ENCODE measurements around the gene CAMK2D. TPM values are rescaled to one million over a fixed set of nuclear protein-coding genes. Genes with fewer than 3 reads are reported as not detected.

The CAMK2D gene
- total and polyA plus RNA-seq, 2 donors from 2014 or later: 9.1 to 34.7 TPM

DNA sequence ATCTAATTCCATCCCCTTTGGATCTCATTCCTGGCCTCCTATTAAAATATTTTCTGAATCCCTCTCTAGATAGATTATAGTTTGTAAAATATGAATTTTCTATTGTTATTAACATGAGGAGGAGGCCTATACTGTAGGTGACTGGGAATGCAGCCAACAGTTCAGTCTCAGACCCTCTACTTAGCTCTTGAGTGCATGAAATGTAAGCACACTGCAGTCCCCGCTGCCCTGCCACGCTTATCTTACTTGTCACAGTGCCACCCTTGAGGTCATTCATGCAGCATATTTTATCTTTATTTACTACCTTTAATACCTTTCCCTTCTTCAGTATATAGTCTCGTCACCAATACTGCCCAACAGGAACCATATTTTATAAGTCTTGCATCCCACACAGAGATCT is 151.0 kb downstream of the CAMK2D start:
- intact Hi-C loops (cut with DNase I): no loop called here
- Histone ChIP-seq H3K27ac (ENCODE audit: low read depth in 2 of 2, low read length in 2 of 2) (no peak overlapping the region), H3K4me3 (ENCODE audit: low read length in 3 of 3) (no peak overlapping the region), H3K27me3 (ENCODE audit: control insufficient read depth, insufficient read depth, low read length) (no peaks in the 10 kb centered on the region), H3K4me1 (ENCODE audit: control insufficient read depth in 2 of 3, insufficient read depth in 2 of 3, low read depth in 1 of 3, low read length in 3 of 3) (no peaks in the 10 kb centered on the region), H3K36me3 (ENCODE audit: control insufficient read depth in 2 of 3, insufficient read depth in 3 of 3, low read length in 3 of 3) (no peaks in the 10 kb centered on the region), H3K9ac (ENCODE audit: low read length in 3 of 3) (no peak overlapping the region), H3K9me3 (ENCODE audit: control insufficient read depth in 2 of 3, insufficient read depth in 1 of 3, low read length in 3 of 3) (no peaks in the 10 kb centered on the region)
- DNase-seq: no peak
- no peak for FAIRE-seq
- TF ChIP-seq, protein P1, sequence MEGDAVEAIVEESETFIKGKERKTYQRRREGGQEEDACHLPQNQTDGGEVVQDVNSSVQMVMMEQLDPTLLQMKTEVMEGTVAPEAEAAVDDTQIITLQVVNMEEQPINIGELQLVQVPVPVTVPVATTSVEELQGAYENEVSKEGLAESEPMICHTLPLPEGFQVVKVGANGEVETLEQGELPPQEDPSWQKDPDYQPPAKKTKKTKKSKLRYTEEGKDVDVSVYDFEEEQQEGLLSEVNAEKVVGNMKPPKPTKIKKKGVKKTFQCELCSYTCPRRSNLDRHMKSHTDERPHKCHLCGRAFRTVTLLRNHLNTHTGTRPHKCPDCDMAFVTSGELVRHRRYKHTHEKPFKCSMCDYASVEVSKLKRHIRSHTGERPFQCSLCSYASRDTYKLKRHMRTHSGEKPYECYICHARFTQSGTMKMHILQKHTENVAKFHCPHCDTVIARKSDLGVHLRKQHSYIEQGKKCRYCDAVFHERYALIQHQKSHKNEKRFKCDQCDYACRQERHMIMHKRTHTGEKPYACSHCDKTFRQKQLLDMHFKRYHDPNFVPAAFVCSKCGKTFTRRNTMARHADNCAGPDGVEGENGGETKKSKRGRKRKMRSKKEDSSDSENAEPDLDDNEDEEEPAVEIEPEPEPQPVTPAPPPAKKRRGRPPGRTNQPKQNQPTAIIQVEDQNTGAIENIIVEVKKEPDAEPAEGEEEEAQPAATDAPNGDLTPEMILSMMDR (IDR thresholded peaks at IDR 0.05; ENCODE audit: borderline replicate concordance, extremely low read depth, insufficient read depth): no peak

GRCh38 chr4:113607998-113608397 is 153.5 kb downstream of the CAMK2D start:
- no peak overlapping the region for H3K27ac ChIP-seq (ENCODE audit: low read depth in 2 of 2, low read length in 2 of 2)
- intact Hi-C loops (cut with DNase I): no loop called here
- TF ChIP-seq, protein P1 (IDR thresholded peaks at IDR 0.05; ENCODE audit: borderline replicate concordance, extremely low read depth, insufficient read depth): no peak
- DNase-seq (no peak), FAIRE-seq (no peak)
- H3K4me1 ChIP-seq (ENCODE audit: control insufficient read depth in 2 of 3, insufficient read depth in 2 of 3, low read depth in 1 of 3, low read length in 3 of 3): no peaks in the 10 kb centered on the region
- no peaks in the 10 kb centered on the region for H3K27me3 ChIP-seq (ENCODE audit: control insufficient read depth, insufficient read depth, low read length)
- H3K4me3 ChIP-seq (ENCODE audit: low read length in 3 of 3): no peak overlapping the region
- no peaks in the 10 kb centered on the region for H3K9me3 ChIP-seq (ENCODE audit: control insufficient read depth in 2 of 3, insufficient read depth in 1 of 3, low read length in 3 of 3)
- H3K9ac ChIP-seq (ENCODE audit: low read length in 3 of 3): no peak overlapping the region
- H3K36me3 ChIP-seq (ENCODE audit: control insufficient read depth in 2 of 3, insufficient read depth in 3 of 3, low read length in 3 of 3): no peaks in the 10 kb centered on the region

- no peak for FAIRE-seq
- H3K4me3 ChIP-seq (ENCODE audit: low read length in 3 of 3): no peak overlapping the region
- H3K4me1 ChIP-seq (ENCODE audit: control insufficient read depth in 2 of 3, insufficient read depth in 2 of 3, low read depth in 1 of 3, low read length in 3 of 3): no peaks in the 10 kb centered on the region
These were observed 154.3 kb downstream of the CAMK2D start for GRCh38 chr4:113607147-113607720.

More at GRCh38 chr4:113607147-113607720, 154.3 kb downstream of the CAMK2D start:
- no peak for DNase-seq
- TF ChIP-seq, protein P1 (IDR thresholded peaks at IDR 0.05; ENCODE audit: borderline replicate concordance, extremely low read depth, insufficient read depth): no peak
- H3K9me3 ChIP-seq (ENCODE audit: control insufficient read depth in 2 of 3, insufficient read depth in 1 of 3, low read length in 3 of 3): no peaks in the 10 kb centered on the region
- intact Hi-C loops (cut with DNase I): no loop called here
- no peak overlapping the region for H3K27ac ChIP-seq (ENCODE audit: low read depth in 2 of 2, low read length in 2 of 2)
- H3K9ac ChIP-seq (ENCODE audit: low read length in 3 of 3): no peak overlapping the region
- no peaks in the 10 kb centered on the region for H3K36me3 ChIP-seq (ENCODE audit: control insufficient read depth in 2 of 3, insufficient read depth in 3 of 3, low read length in 3 of 3)
- no peaks in the 10 kb centered on the region for H3K27me3 ChIP-seq (ENCODE audit: control insufficient read depth, insufficient read depth, low read length)
